AG09319 (cell line): ENCODE measurements around the gene PADI1.

Experiments used
- DNase-seq: peaks from one replicate; pipeline ENCODE4 v3.0.0-alpha.2; 2010; ENCODE audit warnings: low read depth; ENCODE audit errors: extremely low read depth
- CTCF ChIP-seq: IDR thresholded peaks from 2 replicates; pipeline ENCODE4 v1.5.1; 2011; ENCODE audit warnings: low read depth, mild to moderate bottlenecking, inconsistent platforms, low read length, moderate library complexity

Gene PADI1

GRCh38 chr1:17273096-17273495 is 68.2 kb downstream of the PADI1 start:
- no peak for DNase-seq
- TF ChIP-seq CTCF = no peak

- no peak for DNase-seq
- peak; percentile 55 for TF ChIP-seq CTCF
Measured at GRCh38 chr1:17274186-17275170, 69.5 kb downstream of the PADI1 start.

- TF ChIP-seq CTCF = no peak; the same call in 1 of the 2 replicates
- DNase-seq = peak; percentile 50
Measured at GRCh38 chr1:17276568-17276967, 71.6 kb downstream of the PADI1 start.

GRCh38 chr1:17277511-17278159 is 72.7 kb downstream of the PADI1 start:
- TF ChIP-seq CTCF = no peak
- DNase-seq = no peak

- TF ChIP-seq CTCF = no peak
- DNase-seq = no peak
Measured at GRCh38 chr1:17278996-17279830, 74.3 kb downstream of the PADI1 start.

- no peak for TF ChIP-seq CTCF
Measured at GRCh38 chr1:17280436-17280835, 75.5 kb downstream of the PADI1 start.

More at GRCh38 chr1:17280436-17280835, 75.5 kb downstream of the PADI1 start:
- no peak for DNase-seq
